ENCODE measurements around the gene RGMA. TPM values are rescaled to one million over a fixed set of nuclear protein-coding genes. Genes with fewer than 3 reads are reported as not detected.
"Not testable (repeated sequence)": the region's sequence is repeated elsewhere in the genome, so short reads cannot be mapped to it uniquely, and the experiment has no call there.

Gene RGMA
- total RNA-seq, 1 donor from 2014 or later = 36.2 TPM

DNA sequence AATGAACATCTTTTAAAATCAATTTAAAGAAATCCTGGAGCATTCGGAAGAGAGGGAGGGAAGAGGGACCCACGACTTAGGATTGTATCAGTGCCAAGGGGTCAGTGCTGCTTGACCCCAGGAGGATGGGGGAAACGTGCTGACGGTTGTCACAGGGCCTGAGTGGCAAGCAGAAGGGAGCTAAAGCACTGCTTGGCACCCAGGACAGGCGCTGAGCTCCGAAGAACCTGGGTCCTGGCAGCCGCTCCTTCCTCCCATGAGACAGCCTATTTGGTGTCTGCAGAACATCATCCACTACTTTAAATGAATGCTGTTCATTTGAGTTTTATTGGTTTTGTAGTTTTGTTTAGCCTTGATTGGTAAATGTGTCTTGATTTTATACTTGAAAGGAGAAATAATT is 54.5 kb downstream of the RGMA start:
- DNase-seq = no peak

DNA sequence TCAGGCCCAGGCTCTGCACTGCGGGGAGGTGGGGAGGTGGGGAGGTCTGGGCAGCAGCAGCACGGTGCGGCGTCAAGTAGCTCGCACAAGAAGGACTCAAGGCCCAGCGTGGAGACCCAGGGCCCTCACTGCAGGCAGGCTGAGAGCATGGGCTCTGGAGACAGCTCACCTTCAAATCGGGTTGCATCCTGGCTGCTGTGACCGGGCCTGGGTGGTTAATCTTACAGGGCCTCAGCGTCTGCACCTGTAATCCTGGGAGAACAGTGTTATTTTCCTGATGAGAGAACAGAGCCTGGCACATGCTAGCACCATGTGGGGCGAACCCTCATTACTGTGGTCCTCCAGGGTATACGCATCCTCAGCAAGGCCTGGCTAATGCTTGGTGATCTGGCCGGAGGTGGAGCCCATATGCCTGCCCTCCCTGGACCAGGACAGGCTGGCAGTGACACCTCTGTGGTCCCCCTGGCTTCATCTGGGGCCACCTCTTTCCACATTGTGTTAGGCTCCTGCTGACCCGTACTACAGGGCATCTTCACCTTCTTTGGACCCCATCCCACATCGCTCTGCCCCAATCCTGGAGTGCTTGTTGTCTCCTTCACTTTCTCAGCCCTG is 55.5 kb downstream of the RGMA start:
- DNase-seq = no peak

DNA sequence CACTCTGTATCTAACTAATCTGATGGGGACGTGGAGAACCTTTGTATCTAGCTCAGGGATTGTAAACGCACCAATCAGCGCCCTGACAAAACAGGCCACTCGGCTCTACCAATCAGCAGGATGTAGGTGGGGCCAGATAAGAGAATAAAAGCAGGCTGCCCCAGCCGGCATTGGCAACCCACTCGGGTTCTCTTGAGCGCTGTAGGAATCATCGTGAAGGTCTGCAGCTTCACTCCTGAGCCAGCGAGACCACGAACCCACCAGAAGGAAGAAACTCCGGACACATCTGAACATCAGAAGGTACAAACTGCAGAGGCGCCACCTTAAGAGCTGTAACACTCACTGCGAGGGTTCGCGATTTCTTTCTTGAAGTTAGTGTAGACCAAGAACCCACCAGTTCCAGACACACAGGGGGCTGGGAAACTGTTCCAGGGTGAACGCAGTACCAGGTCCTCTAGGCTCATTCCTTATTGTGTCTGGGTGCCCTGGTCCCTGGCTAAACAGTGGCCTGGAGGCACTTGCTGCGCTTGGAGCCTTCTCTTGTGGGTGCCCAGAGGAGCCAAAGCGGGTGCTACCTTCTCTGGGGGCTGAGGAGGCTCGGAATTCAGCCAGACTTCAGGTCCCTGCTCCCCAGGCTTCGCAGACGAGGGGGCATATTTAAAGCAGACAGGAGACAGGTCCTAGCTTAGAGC is 56.4 kb downstream of the RGMA start:
- DNase-seq = not testable (repeated sequence)

DNA sequence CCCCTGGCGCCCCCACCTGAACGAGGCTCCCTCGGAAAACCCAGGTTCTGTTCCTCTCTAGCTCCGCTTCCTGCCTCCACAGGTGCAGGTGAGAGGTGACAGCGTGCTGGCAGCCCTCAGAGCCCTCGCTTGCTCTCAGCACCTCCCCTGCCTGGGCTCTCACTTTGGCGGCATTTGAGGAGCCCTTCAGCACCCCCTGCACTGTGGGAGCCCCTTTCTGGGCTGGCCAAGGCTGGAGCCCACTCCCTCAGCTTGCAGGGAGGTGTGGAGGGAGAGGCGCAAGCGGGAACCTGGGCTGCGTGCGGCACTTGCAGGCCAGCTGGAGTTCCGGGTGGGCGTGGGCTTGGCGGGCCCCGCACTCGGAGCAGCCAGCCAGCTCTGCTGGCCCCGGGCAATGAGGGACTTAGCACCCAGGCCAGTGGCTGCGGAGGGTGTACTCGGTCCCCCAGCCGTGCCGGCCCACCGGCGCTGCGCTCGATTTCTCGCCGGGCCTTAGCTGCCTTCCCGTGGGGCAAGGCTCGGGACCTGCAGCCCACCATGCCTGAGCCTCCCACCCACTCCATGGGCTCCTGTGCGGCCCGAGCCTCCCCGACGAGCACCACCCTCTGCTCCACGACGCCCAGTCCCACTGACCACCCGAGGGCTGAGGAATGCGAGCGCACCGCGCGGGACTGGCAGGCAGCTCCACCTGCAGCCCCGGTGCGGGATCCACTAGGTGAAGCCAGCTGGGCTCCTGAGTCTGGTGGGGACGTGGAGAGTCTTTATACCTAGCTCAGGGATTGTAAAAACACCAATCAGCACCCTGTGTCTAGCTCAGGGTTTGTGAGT is 57.2 kb downstream of the RGMA start:
- DNase-seq = not testable (repeated sequence)

GRCh38 chr15:93031103-93031464 is 57.9 kb downstream of the RGMA start:
- DNase-seq = no peak

DNA sequence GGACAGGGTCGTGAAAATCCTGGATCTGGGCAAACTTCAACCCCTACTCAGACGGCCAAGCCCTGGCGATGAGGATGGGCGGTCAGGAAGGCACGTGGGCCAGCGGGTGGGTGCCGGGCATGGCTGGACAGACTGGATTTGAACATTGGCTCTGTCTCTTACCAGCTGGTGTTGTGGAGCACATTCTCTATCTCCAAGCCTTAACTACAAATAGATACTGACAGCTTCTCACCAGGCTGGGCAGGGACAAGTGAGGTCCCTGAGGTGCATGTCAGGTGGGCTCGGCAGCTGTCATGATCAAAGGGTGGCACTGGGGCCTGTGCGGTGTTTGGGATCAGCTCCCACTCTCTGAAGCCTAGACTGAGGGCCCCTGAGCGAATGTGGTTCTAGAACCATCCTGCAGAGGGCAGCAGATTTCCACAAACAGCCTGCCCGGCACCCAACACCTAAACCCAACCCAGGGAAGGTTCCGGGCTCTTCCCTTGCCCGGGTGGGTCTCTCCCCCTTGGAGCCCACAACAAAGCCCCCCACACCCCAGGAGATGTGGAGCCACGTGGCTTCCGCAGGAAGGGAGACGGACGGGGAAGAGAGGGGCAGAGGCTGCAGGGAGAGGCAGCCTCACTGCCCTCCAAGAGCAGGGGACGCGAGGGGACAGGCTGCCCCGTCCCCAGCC is 58.4 kb downstream of the RGMA start:
- peak; percentile 90 for DNase-seq

GRCh38 chr15:93029836-93030429 is 59.1 kb downstream of the RGMA start:
- DNase-seq = no peak

- DNase-seq = no peak
Observed at GRCh38 chr15:93029214-93029835, 59.7 kb downstream of the RGMA start.

DNA sequence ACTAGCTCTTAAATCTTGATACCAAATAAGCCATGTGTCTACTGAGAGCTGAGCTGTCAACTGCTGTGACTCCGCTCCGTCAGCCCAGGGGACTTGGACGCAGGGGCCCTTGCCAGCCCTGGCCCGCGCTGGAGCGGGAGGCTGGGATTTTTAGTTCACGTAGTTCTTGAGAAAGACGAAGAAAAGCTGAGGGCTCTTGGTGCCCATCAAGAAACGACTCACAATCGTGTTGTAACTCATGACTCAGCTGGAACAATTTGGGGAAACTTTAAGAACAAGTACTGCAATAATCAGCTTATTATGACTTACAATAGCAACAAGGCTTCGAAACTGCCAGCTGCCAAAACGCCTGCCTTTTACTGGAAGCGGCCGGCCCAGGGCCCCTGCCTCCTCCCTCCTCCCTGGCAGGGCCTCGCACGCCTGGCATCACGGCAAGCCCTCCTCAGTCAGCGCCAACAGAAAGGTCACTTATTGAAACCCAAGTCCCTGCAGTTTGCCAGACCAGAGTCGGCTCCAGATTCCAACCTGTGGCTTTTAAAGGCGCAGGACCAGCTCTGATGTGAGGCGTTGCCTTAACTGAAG is 60.3 kb downstream of the RGMA start:
- peak; percentile 89 for DNase-seq

GRCh38 chr15:93028111-93028631 is 60.8 kb downstream of the RGMA start:
- DNase-seq = peak; percentile 48

- no peak for DNase-seq
Observed at GRCh38 chr15:93027413-93027812, 61.6 kb downstream of the RGMA start.

GRCh38 chr15:93026380-93026817 is 62.6 kb downstream of the RGMA start:
- no peak for DNase-seq

- DNase-seq = no peak
Observed at GRCh38 chr15:93025625-93025982, 63.4 kb downstream of the RGMA start.

DNA sequence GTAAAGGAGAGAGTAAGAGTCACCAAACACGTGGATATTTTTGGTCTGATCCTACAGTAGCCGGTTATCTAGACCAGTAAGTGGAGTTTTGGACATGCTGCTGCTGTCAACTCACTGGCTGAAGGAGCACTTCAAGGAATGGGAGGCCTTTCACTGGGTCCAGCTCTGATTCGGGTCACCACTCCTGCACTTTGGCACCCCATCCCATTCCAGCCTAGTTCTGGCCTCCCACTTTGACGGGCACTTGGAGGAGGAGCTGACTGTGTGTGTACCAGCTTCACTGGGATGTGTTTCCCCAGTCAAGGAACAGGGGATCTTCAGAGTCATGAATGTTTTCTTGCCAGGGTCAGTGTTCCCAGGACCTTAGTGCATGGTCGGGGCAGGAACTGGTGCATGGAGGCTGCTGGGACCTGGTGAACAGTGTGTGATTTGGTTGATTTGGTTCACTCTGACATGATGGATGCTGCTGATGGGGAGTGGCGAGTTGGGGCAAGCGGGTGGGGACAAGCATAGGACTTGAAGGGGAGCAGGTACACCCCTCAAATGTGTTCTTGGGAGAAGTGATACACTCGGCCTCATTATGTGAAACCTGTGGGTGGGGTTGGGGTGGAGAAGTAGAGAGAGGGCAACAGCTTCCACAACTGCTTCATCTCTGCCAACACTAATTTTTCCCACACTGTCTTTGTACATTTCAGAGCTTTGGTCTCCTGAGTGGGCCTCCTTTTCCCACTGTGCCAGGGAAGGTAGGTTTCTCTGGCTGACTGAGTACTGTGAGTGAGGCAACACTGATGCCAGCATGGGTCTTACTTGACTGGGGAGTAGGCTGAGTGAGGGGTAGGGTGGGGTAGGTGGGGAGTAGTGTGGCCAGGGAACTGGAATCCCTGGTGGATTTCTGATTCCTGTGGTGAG is 64.0 kb downstream of the RGMA start:
- no peak for DNase-seq

GRCh38 chr15:93024293-93024692 is 64.7 kb downstream of the RGMA start:
- no peak for DNase-seq

- no peak for DNase-seq
Observed at GRCh38 chr15:93020976-93021772, 67.8 kb downstream of the RGMA start.

GRCh38 chr15:93019971-93020370 is 69.0 kb downstream of the RGMA start:
- DNase-seq = no peak

- no peak for DNase-seq
Observed at GRCh38 chr15:93019090-93019489, 69.9 kb downstream of the RGMA start.

- DNase-seq = no peak
Observed at GRCh38 chr15:93018574-93018973, 70.4 kb downstream of the RGMA start.

Data from tongue (tissue), 2 donors.